GM21619 (cell line): ENCODE data around the gene IL15RA.
A peak's percentile ranks its signal among the peaks of the same experiment; 100 is the strongest.
"Not testable (repeated sequence)": the region's sequence is repeated elsewhere in the genome, so short reads cannot be mapped to it uniquely, and the experiment has no call there.

Experiments
- ATAC-seq: cut with Tn5 transposase; IDR thresholded peaks from one replicate; pipeline ENCODE4 v1.9.1; 2021; ENCODE audit not compliant: unreplicated experiment

IL15RA gene

GRCh38 chr10:6006991-6007390 lies 29.6 kb upstream of the IL15RA start:
- ATAC-seq, result no peak

- no peak for ATAC-seq
Measured at GRCh38 chr10:6006546-6006945, 29.2 kb upstream of the IL15RA start.

GRCh38 chr10:6005856-6006395 lies 28.6 kb upstream of the IL15RA start:
- ATAC-seq, result no peak

- not testable (repeated sequence) for ATAC-seq
Measured at GRCh38 chr10:6005161-6005804, 27.9 kb upstream of the IL15RA start.

GRCh38 chr10:6002809-6003510 lies 25.6 kb upstream of the IL15RA start:
- ATAC-seq, result peak; percentile 50

GRCh38 chr10:5999440-6000165 lies 22.3 kb upstream of the IL15RA start:
- no peak for ATAC-seq

- ATAC-seq, result no peak
Measured at GRCh38 chr10:5996696-5997095, 19.4 kb upstream of the IL15RA start.

- ATAC-seq, result no peak
Measured at GRCh38 chr10:5992398-5992797, 15.1 kb upstream of the IL15RA start.

GRCh38 chr10:5991708-5992107 lies 14.4 kb upstream of the IL15RA start:
- no peak for ATAC-seq

- no peak for ATAC-seq
Measured at GRCh38 chr10:5989756-5990155, 12.4 kb upstream of the IL15RA start.

GRCh38 chr10:5988336-5988920 lies 11.1 kb upstream of the IL15RA start:
- ATAC-seq, result no peak

- ATAC-seq, result no peak
Measured at GRCh38 chr10:5987747-5988146, 10.4 kb upstream of the IL15RA start.

GRCh38 chr10:5985029-5985428 lies 7.7 kb upstream of the IL15RA start:
- ATAC-seq, result no peak

- ATAC-seq, result no peak
Measured at GRCh38 chr10:5983774-5984173, 6.4 kb upstream of the IL15RA start.

- no peak for ATAC-seq
Measured at GRCh38 chr10:5981529-5981928, 4.2 kb upstream of the IL15RA start.

- no peak for ATAC-seq
Measured at GRCh38 chr10:5978230-5978489, 817 bp upstream of the IL15RA start.

- ATAC-seq, result peak; percentile 19
Measured at GRCh38 chr10:5976512-5977470, 552 bp downstream of the IL15RA start.

- peak; percentile 48 for ATAC-seq
Measured at GRCh38 chr10:5975641-5976473, 1.5 kb downstream of the IL15RA start.

- ATAC-seq, result no peak
Measured at GRCh38 chr10:5973069-5973468, 4.3 kb downstream of the IL15RA start.

GRCh38 chr10:5971886-5972285 lies 5.5 kb downstream of the IL15RA start:
- ATAC-seq, result no peak
